ENCODE results near the gene P4HA3.

P4HA3 gene

DNA sequence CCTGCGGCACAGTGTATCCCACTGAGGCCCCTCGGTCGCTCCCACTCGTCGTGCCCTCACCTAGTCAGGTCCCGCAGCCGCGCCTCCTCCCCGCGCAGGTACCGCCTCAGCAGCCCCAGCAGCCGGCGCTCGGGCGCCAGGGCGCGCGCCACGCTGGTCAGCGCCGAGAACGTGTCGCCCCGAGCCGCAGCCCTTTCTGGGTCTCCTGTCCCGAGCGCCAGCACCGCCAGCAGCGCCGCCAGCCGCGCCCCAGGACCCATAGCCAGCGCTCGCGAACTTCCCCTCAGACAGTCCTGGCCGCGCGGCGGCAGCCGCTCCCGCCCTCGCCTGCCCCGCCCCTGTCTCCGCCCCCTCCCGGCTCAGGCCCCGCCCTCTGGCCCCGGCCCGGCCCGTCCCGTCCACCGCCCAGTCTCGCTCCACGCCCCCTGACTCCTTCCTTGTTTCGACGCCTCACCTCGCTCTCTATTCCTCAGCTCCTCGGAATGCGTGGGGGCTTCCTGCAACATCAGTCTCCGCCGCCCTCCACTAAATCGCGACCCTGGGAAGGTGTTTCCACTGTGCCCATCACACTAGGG lies at the start of gene P4HA3:
Gene P4HA3 (minus strand): TSS at position 289 of the 575 bp plus-strand sequence. CDS start 29 bp downstream, at position 260.
- Histone ChIP-seq H3K4me2 (ENCODE audit: low read length) (no peak within 1 kb of the TSS), H3K27me3 (ENCODE audit: low read depth, low read length) (peaks cover 26% of the 10 kb centered on the region), H3K4me1 (ENCODE audit: low read length) (no peaks in the 10 kb centered on the region), H3K9ac (ENCODE audit: low read length) (no peak within 1 kb of the TSS), H3K36me3 (replicated peaks; ENCODE audit: low read depth, low read length) (no peaks in the 10 kb centered on the region), H3K9me3 (ENCODE audit: insufficient read depth, low read length) (peaks cover 1% of the 10 kb centered on the region; the same call in 1 of the 2 replicates), H3K79me2 (ENCODE audit: low read length) (no peaks in the 10 kb centered on the region), H4K20me1 (ENCODE audit: insufficient read depth, low read length) (no peaks in the 10 kb centered on the region), H3K27ac (ENCODE audit: low read length) (no peak within 1 kb of the TSS), H2AFZ (ENCODE audit: low read depth, low read length) (no peak within 1 kb of the TSS), H3K4me3 (ENCODE audit: low read length) (no peak within 1 kb of the TSS)
- TF ChIP-seq, protein P1, sequence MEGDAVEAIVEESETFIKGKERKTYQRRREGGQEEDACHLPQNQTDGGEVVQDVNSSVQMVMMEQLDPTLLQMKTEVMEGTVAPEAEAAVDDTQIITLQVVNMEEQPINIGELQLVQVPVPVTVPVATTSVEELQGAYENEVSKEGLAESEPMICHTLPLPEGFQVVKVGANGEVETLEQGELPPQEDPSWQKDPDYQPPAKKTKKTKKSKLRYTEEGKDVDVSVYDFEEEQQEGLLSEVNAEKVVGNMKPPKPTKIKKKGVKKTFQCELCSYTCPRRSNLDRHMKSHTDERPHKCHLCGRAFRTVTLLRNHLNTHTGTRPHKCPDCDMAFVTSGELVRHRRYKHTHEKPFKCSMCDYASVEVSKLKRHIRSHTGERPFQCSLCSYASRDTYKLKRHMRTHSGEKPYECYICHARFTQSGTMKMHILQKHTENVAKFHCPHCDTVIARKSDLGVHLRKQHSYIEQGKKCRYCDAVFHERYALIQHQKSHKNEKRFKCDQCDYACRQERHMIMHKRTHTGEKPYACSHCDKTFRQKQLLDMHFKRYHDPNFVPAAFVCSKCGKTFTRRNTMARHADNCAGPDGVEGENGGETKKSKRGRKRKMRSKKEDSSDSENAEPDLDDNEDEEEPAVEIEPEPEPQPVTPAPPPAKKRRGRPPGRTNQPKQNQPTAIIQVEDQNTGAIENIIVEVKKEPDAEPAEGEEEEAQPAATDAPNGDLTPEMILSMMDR (IDR thresholded peaks at IDR 0.05; ENCODE audit: low read depth, low read length), result no peak
- TF ChIP-seq EZH2phosphoT487 (IDR thresholded peaks at IDR 0.05; ENCODE audit: low read depth), result no peak

DNA sequence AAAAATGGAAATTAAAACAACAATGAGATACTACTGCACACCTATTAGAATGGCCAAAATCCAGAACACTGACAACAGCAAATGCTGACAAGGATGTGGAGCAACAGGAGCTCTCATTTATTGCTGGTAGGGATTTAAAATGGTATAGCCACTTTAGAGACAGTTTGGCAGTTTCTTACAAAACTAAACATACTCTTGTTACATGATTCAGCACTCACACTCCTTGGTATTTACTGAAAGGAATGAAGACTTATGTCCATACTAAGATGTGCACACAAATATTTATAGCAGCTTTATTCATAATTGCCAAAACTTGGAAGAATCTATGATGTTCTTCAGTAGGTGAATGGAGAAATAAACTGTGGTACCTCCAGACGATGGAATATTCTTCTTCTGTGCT lies 46.0 kb upstream of the P4HA3 start:
- H3K36me3 ChIP-seq (replicated peaks; ENCODE audit: low read depth, low read length), result no peaks in the 10 kb centered on the region
- no peak overlapping the region for H3K4me3 ChIP-seq (ENCODE audit: low read length)
- no peaks in the 10 kb centered on the region for H3K9me3 ChIP-seq (ENCODE audit: insufficient read depth, low read length)
- TF ChIP-seq EZH2phosphoT487 (IDR thresholded peaks at IDR 0.05; ENCODE audit: low read depth), result no peak
- TF ChIP-seq, protein P1 (IDR thresholded peaks at IDR 0.05; ENCODE audit: low read depth, low read length), result no peak
- no peaks in the 10 kb centered on the region for H3K4me1 ChIP-seq (ENCODE audit: low read length)
- H3K27me3 ChIP-seq (ENCODE audit: low read depth, low read length), result no peaks in the 10 kb centered on the region
- H3K4me2 ChIP-seq (ENCODE audit: low read length), result no peak overlapping the region
- no peak overlapping the region for H3K9ac ChIP-seq (ENCODE audit: low read length)
- no peaks in the 10 kb centered on the region for H3K79me2 ChIP-seq (ENCODE audit: low read length)
- no peak overlapping the region for H2AFZ ChIP-seq (ENCODE audit: low read depth, low read length)
- no peaks in the 10 kb centered on the region for H4K20me1 ChIP-seq (ENCODE audit: insufficient read depth, low read length)
- no peak overlapping the region for H3K27ac ChIP-seq (ENCODE audit: low read length)

DNA sequence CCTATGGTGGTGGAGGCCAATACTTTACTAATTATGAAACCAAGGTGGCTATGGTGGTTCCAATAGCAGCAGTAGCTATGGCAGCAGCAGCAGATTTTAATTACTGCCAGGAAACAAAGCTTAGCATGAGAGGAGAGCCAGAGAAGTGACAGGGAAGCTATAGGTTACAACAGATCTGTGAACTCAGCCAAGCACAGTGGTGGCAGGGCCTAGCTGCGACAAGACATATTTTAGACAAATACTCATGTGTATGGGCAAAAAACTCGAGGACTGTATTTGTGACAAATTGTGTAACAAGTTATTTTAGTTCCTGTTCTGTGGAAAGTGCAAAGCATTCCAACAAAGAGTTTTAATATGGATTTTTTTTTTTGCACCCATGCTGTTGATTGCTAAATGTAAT lies 44.2 kb upstream of the P4HA3 start:
- H3K79me2 ChIP-seq (ENCODE audit: low read length), result no peaks in the 10 kb centered on the region
- H3K9me3 ChIP-seq (ENCODE audit: insufficient read depth, low read length), result no peaks in the 10 kb centered on the region
- no peak overlapping the region for H3K9ac ChIP-seq (ENCODE audit: low read length)
- TF ChIP-seq EZH2phosphoT487 (IDR thresholded peaks at IDR 0.05; ENCODE audit: low read depth), result no peak
- TF ChIP-seq, protein P1 (IDR thresholded peaks at IDR 0.05; ENCODE audit: low read depth, low read length), result no peak
- no peaks in the 10 kb centered on the region for H3K36me3 ChIP-seq (replicated peaks; ENCODE audit: low read depth, low read length)
- no peaks in the 10 kb centered on the region for H4K20me1 ChIP-seq (ENCODE audit: insufficient read depth, low read length)
- no peak overlapping the region for H3K4me3 ChIP-seq (ENCODE audit: low read length)
- H3K4me2 ChIP-seq (ENCODE audit: low read length), result no peak overlapping the region
- H3K27me3 ChIP-seq (ENCODE audit: low read depth, low read length), result no peaks in the 10 kb centered on the region
- no peak overlapping the region for H2AFZ ChIP-seq (ENCODE audit: low read depth, low read length)
- H3K27ac ChIP-seq (ENCODE audit: low read length), result no peak overlapping the region
- no peaks in the 10 kb centered on the region for H3K4me1 ChIP-seq (ENCODE audit: low read length)

DNA sequence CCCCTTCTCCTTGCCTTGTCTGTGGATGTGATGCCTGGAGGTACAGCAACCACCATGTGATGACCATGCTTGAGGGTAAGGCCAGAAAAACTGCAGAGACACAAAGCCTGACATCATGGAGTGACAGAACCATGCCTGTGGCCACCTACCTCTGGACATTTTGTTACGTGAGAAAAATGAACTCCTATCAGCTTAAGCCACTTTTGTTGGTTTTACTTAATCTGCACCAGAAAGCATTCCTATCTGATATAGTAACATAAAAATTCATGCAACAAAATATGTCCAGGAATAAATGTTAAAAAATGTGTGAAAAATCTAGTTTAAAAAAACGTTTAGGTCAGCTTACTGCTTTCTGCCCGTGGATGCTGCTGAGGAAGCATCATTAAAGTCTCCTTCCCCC lies 42.6 kb upstream of the P4HA3 start:
- no peaks in the 10 kb centered on the region for H3K27me3 ChIP-seq (ENCODE audit: low read depth, low read length)
- H3K4me2 ChIP-seq (ENCODE audit: low read length), result no peak overlapping the region
- no peak overlapping the region for H3K9ac ChIP-seq (ENCODE audit: low read length)
- no peaks in the 10 kb centered on the region for H4K20me1 ChIP-seq (ENCODE audit: insufficient read depth, low read length)
- TF ChIP-seq EZH2phosphoT487 (IDR thresholded peaks at IDR 0.05; ENCODE audit: low read depth), result no peak
- TF ChIP-seq, protein P1 (IDR thresholded peaks at IDR 0.05; ENCODE audit: low read depth, low read length), result no peak
- no peaks in the 10 kb centered on the region for H3K79me2 ChIP-seq (ENCODE audit: low read length)
- H3K27ac ChIP-seq (ENCODE audit: low read length), result no peak overlapping the region
- H2AFZ ChIP-seq (ENCODE audit: low read depth, low read length), result no peak overlapping the region
- no peaks in the 10 kb centered on the region for H3K36me3 ChIP-seq (replicated peaks; ENCODE audit: low read depth, low read length)
- H3K9me3 ChIP-seq (ENCODE audit: insufficient read depth, low read length), result no peaks in the 10 kb centered on the region
- H3K4me1 ChIP-seq (ENCODE audit: low read length), result no peaks in the 10 kb centered on the region
- H3K4me3 ChIP-seq (ENCODE audit: low read length), result no peak overlapping the region

Data from OCI-LY3 (cell line).